Epithelial cell of proximal tubule (primary cell): ENCODE results near the gene PDE3A. TPM values are rescaled to one million over a fixed set of nuclear protein-coding genes. Genes with fewer than 3 reads are reported as not detected.

Experiments
- DNase-seq: peaks from one replicate; pipeline ENCODE4 v3.0.0-alpha.2; 2011; ENCODE audit warnings: low read depth
- H3K4me3 ChIP-seq: 2 replicates; pipeline ENCODE4 v1.5.1; 2011; ENCODE audit warnings: low read depth, mild to moderate bottlenecking, low read length
- CTCF ChIP-seq: conservative IDR thresholded peaks from 2 replicates; pipeline ENCODE4 v1.5.1; 2012; ENCODE audit warnings: low read depth, mild to moderate bottlenecking, low read length
- total RNA-seq: library from RNA; depleted of rRNA; stranded (reverse); fragments of >200 nt; gene quantifications from 2 replicates; pipeline ENCODE4 v1.2.3, GENCODE V29; 2015

The PDE3A gene
- total RNA-seq, 1 donor from 2014 or later = 1.6 TPM

- no peak for DNase-seq
- no peak for TF ChIP-seq CTCF
- no peak overlapping the region for H3K4me3 ChIP-seq
These were observed 127.7 kb downstream of the PDE3A start for GRCh38 chr12:20495997-20496396.

GRCh38 chr12:20497707-20498106 is 129.4 kb downstream of the PDE3A start:
- no peak for DNase-seq
- no peak overlapping the region for H3K4me3 ChIP-seq
- TF ChIP-seq CTCF = no peak

- H3K4me3 ChIP-seq = no peak overlapping the region
- DNase-seq = no peak
- TF ChIP-seq CTCF = no peak
These were observed 133.6 kb downstream of the PDE3A start for GRCh38 chr12:20501958-20502357.

GRCh38 chr12:20503858-20504257 is 135.5 kb downstream of the PDE3A start:
- no peak for DNase-seq
- H3K4me3 ChIP-seq = no peak overlapping the region
- no peak for TF ChIP-seq CTCF

DNA sequence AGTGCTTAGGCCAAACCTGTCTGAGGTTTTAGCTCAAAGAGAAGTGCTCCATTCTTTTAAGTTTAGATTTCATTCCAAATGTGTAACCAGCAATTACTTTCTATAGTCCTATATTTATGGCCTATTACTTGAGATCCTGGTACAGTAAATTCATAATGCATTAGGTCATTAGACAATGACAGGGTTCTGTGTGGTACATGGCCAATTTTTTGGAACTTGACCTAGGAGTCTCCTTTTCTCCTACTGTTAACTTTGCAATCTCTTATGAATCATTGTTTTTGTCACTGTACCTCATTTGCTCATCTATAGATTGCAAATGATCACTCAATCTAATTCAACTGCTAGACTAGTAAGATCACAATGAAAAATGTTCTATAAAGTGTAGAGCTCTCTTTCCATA is 136.7 kb downstream of the PDE3A start:
- no peak for DNase-seq
- H3K4me3 ChIP-seq = no peak overlapping the region

GRCh38 chr12:20507056-20507455 is 138.7 kb downstream of the PDE3A start:
- no peak overlapping the region for H3K4me3 ChIP-seq
- no peak for TF ChIP-seq CTCF
- DNase-seq = no peak

More for the DNA sequence above, 136.7 kb downstream of the PDE3A start:
- no peak for TF ChIP-seq CTCF

DNA sequence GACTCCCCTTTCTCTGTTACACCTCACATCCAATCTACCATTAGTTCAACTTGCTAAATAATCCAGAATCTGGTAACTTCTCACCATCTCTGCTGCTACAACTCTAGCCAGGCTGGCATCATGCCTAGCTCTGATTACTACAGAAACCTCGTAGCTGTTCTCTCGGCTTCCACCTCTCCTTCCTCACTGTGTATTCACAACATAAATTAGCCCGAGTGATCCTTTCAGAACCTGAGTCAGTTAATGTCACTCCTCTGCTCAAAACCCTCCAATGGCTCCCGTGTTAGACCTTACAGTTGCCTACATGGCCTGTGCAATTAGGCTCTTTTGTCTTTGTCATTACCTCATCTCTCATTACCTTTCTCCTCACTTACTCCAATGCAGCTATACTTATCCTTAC is 139.4 kb downstream of the PDE3A start:
- H3K4me3 ChIP-seq = no peak overlapping the region
- DNase-seq = no peak
- TF ChIP-seq CTCF = no peak
